T-cell (primary cell): ENCODE measurements around the gene CD69. TPM values are rescaled to one million over a fixed set of nuclear protein-coding genes. Genes with fewer than 3 reads are reported as not detected.

Source experiments
- ATAC-seq, 4 experiments: fragments of 200-7000 bp in 3 of 4; fragments of 150-1000 bp in 1 of 4; cut with Tn5 transposase; replicated peaks in 1 of 4; 1 replicate in 3 of 4; 2 replicates in 1 of 4; pipeline ENCODE4 v1.10.0; 2021; ENCODE audit warnings: moderate library complexity in 3 of 4, mild to moderate bottlenecking in 2 of 4, moderate number of reproducible peaks in 1 of 4
- CTCF ChIA-PET, 2 donors: fragments of 300-600 bp; sonication (Branson Sonifier 250); formaldehyde crosslinking; loops; one replicate each; lab custom pipeline; 2022; ENCODE audit warnings: antibody characterized with exemption in 2 of 2; lab: Charles Lee
- POLR2A ChIA-PET, 2 donors: fragments of 300-600 bp; sonication (Branson Sonifier 250); formaldehyde crosslinking; loops; one replicate each; lab custom pipeline; 2022; ENCODE audit warnings: antibody characterized with exemption in 2 of 2; lab: Charles Lee
- DNase-seq, 35 experiments: peaks; one replicate each; pipeline versions ENCODE4 v3.0.0 to v3.0.0-alpha.2; 2013 to 2023
- H3K27ac ChIP-seq: one replicate; pipeline ENCODE4 v1.5.1; 2013; ENCODE audit warnings: low read length
- H3K27me3 ChIP-seq, 2 experiments: replicated peaks in 1 of 2; 1 replicate in 1 of 2; 2 replicates in 1 of 2; pipeline versions ENCODE4 v1.6.1 to v1.7.0; 2013; ENCODE audit warnings: low read length in 1 of 2, mixed read lengths in 1 of 2; ENCODE audit not compliant: control insufficient read depth in 2 of 2, insufficient read depth in 2 of 2; ENCODE audit errors: extremely low read depth in 1 of 2
- H3K36me3 ChIP-seq, 2 donors: 1 replicate in 1 of 2; 2 replicates in 1 of 2; pipeline versions ENCODE4 v1.6.1 to v1.7.0; 2013; ENCODE audit warnings: low read length in 1 of 2; ENCODE audit not compliant: control insufficient read depth in 2 of 2, insufficient read depth in 1 of 2; ENCODE audit errors: extremely low read depth in 1 of 2
- H3K4me1 ChIP-seq, 2 experiments: 1 replicate in 1 of 2; 2 replicates in 1 of 2; pipeline versions ENCODE4 v1.6.1 to v1.7.0; 2013; ENCODE audit warnings: low read length in 2 of 2, mixed read lengths in 1 of 2; ENCODE audit not compliant: insufficient read depth in 2 of 2, control insufficient read depth in 1 of 2; ENCODE audit errors: extremely low read depth in 1 of 2
- H3K4me3 ChIP-seq, 2 donors: 1 replicate in 1 of 2; 2 replicates in 1 of 2; pipeline versions ENCODE4 v1.5.1 to v1.7.0; 2013; ENCODE audit warnings: mild to moderate bottlenecking in 2 of 2, low read length in 1 of 2, moderate library complexity in 1 of 2; ENCODE audit not compliant: control insufficient read depth in 1 of 2; ENCODE audit errors: extremely low read depth in 1 of 2
- H3K9me3 ChIP-seq: 2 replicates; pipeline ENCODE4 v1.7.0; 2013
- H3K27ac Mint-ChIP-seq, 2 donors: one replicate each; pipeline ENCODE4 v1.8.0; 2020 to 2021; ENCODE audit warnings: mild to moderate bottlenecking in 2 of 2, mixed read lengths in 2 of 2
- H3K27me3 Mint-ChIP-seq, 2 donors: one replicate each; pipeline ENCODE4 v1.8.0; 2021 to 2022; ENCODE audit warnings: mixed read lengths in 2 of 2
- H3K36me3 Mint-ChIP-seq: one replicate; pipeline ENCODE4 v1.8.0; 2021; ENCODE audit warnings: mixed read lengths
- H3K4me1 Mint-ChIP-seq, 3 donors: one replicate each; pipeline ENCODE4 v1.8.0; 2020 to 2022; ENCODE audit warnings: mixed read lengths in 3 of 3, mild to moderate bottlenecking in 1 of 3
- H3K4me3 Mint-ChIP-seq, 3 donors: one replicate each; pipeline ENCODE4 v1.8.0; 2020 to 2022; ENCODE audit warnings: mild to moderate bottlenecking in 3 of 3, mixed read lengths in 3 of 3, moderate library complexity in 3 of 3
- H3K9me3 Mint-ChIP-seq, 3 donors: one replicate each; pipeline ENCODE4 v1.8.0; 2020 to 2022; ENCODE audit warnings: mixed read lengths in 3 of 3
- WGBS: methylation state at CpG from one replicate; pipeline ENCODE4 v1.1.5; 2013; ENCODE audit warnings: missing lambda C conversion rate; ENCODE audit not compliant: insufficient coverage; 5-methylcytosine and 5-hydroxymethylcytosine counted together
- total RNA-seq, 35 experiments: library from RNA in 6 of 35; stranded (reverse) in 6 of 35; fragments of 120-200 nt in 1 of 35; gene quantifications; one replicate each; pipeline versions ENCODE4 v1.2.1 to v1.2.4 and lab custom pipeline; 2013 to 2026

CD69 gene
- total RNA-seq, 5 donors from 2014 or later (not counting 1 experiment from before 2014, with no cell fraction given) = 36.7 to 746 (median 39.4) TPM

DNA sequence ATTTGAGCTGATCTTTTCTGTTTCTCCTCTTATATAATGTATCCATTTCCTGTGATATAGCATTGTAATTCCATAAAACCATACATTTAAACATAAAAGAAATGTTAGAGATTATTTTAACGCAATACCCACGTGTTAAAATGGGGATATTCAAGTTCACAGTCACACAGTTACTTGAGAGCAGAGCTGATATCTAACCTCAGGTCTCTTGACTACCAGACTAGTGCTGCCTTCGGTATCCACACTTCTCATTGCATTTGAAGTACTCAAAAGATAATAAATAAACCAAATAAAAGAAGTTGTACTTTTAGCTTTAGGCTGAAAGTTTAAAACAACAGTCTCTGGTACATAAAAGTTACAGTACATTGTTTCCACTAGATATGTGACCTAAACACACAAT is 30.7 kb downstream of the CD69 start:
- Mint-ChIP-seq H3K27me3 (no peaks in the 10 kb centered on the region), H3K27ac (peak overlapping the region in 1 of 2 donors; percentile 22), H3K4me1 (peaks cover 10 to 20% (median 15%) of the 10 kb centered on the region in 3 donors), H3K4me3 (no peak overlapping the region), H3K36me3 (no peaks in the 10 kb centered on the region), H3K9me3 (no peaks in the 10 kb centered on the region)
- no peak for ATAC-seq
- CTCF ChIA-PET = interaction anchor here in 1 of 2 donors (0.7 to 1.4 kb wide), 4 partner anchors 62 to 99 kb away, joined by 3 to 6 read pairs (median 4); no protein-coding TSS in a partner anchor
- H3K9me3 ChIP-seq = no peaks in the 10 kb centered on the region
- H3K4me1 ChIP-seq = peaks cover 3 to 5% of the 10 kb centered on the region in 2 experiments
- no peak for DNase-seq
- no peaks in the 10 kb centered on the region for H3K36me3 ChIP-seq
- WGBS = no CpG with 5 or more reads among the region's 3 CpGs
- peak overlapping the region; percentile 8 for H3K27ac ChIP-seq
- H3K4me3 ChIP-seq = no peak overlapping the region
- H3K27me3 ChIP-seq = no peaks in the 10 kb centered on the region
- POLR2A ChIA-PET = interaction anchor here in 1 of 2 donors (0.8 kb wide), 1 partner anchor 32 kb away, joined by 4 read pairs; no protein-coding TSS in a partner anchor

DNA sequence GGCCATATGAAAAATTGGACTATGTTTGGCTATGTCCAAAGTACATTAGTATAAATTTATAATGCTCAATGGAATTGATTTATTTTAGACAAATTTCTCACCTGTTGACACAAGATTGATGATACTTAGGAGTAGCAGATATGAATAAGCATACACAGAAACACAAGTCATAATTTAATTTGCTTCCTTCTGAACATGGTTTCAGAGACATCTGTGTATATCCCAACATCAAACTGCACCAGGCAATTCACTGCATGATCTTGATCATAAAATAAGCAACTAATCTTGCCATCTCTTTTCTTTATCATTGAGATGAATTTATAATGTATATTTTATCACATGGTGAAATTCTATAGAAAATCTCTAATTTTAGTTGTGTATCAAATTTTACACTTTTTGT is 31.6 kb downstream of the CD69 start:
- H3K4me1 ChIP-seq = peaks cover 3 to 5% of the 10 kb centered on the region in 2 experiments
- Mint-ChIP-seq H3K36me3 (no peaks in the 10 kb centered on the region), H3K9me3 (no peaks in the 10 kb centered on the region), H3K27ac (no peak overlapping the region), H3K27me3 (no peaks in the 10 kb centered on the region), H3K4me1 (peaks cover 10 to 20% (median 15%) of the 10 kb centered on the region in 3 donors), H3K4me3 (no peak overlapping the region)
- DNase-seq = no peak
- no peak for ATAC-seq
- H3K27ac ChIP-seq = no peak overlapping the region
- H3K9me3 ChIP-seq = no peaks in the 10 kb centered on the region
- ChIA-PET CTCF (interaction anchor here in 1 of 2 donors (0.6 to 0.7 kb wide), 2 partner anchors 15 to 127 kb away, joined by 3 to 4 read pairs; no protein-coding TSS in a partner anchor), POLR2A (no interaction called here)
- no peak overlapping the region for H3K4me3 ChIP-seq
- no peaks in the 10 kb centered on the region for H3K36me3 ChIP-seq
- H3K27me3 ChIP-seq = no peaks in the 10 kb centered on the region

DNA sequence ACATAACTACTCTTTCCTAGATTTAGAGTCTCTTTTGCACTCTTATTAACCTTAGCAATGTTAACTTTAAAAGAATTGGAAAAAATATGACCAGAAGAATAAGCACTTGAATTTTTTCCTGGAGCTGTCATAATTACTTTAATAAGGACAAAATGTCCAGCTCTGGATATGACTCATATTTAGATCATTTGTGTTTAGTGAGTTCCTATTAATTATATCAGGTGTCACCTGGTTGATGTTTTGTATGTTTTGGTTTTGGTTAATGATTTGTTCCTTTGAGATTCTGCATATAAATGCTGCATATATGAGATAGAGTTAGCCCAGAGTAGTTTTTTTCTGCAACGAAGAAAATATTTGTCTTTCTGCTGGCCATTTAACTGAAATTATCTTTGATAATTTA is 32.9 kb downstream of the CD69 start:
- Mint-ChIP-seq H3K4me3 (no peak overlapping the region), H3K27me3 (peaks cover 0 to 4% of the 10 kb centered on the region in 2 donors), H3K9me3 (no peaks in the 10 kb centered on the region), H3K4me1 (peaks cover 10 to 14% (median 14%) of the 10 kb centered on the region in 3 donors), H3K27ac (no peak overlapping the region), H3K36me3 (peaks cover 3% of the 10 kb centered on the region)
- DNase-seq (no peak), ATAC-seq (no peak)
- Histone ChIP-seq H3K36me3 (no peaks in the 10 kb centered on the region), H3K4me1 (peaks cover under 1 to 2% of the 10 kb centered on the region in 2 experiments), H3K27me3 (no peaks in the 10 kb centered on the region), H3K27ac (no peak overlapping the region), H3K9me3 (no peaks in the 10 kb centered on the region), H3K4me3 (no peak overlapping the region)
- CTCF ChIA-PET = interaction anchor here (0.6 to 1.6 kb wide), 2 partner anchors 15 to 20 kb away, joined by 3 to 5 read pairs; no protein-coding TSS in a partner anchor
- POLR2A ChIA-PET = interaction anchor here in 1 of 2 donors (0.6 kb wide), 1 partner anchor 468 kb away, joined by 6 read pairs; no protein-coding TSS in a partner anchor
- WGBS = no CpG with 5 or more reads among the region's 1 CpG

DNA sequence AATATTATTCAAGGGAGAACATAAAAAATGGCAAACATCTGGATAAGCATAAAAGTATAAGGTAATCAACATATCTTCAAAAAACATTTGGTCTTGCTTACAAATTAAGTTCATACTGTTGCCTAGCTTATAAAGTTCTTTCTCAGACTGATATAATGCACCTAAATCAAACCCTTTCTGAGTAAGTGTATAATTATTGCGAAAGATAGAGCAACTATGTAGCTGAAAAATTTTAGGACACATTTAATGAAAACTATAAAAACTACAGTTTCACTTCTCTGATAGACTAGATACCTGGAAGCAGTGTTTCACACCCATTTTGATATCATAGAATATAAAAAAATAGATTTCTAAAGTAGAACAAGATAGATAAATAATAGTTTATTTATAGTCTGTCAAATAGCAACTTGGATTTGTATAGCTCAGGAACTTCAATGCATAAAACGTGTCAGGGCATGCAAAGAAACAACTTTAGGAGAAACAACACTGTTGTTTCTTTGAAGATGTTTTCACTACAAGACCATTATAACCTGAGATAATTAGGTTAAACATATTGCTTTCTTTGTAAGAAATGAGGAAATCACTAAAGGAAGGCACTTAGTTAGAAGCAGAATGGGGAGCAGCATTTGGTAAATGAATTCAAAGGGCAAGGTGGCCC is 35.4 kb downstream of the CD69 start:
- CTCF ChIA-PET = interaction anchor here in 1 of 2 donors (1.0 to 2.1 kb wide), 2 partner anchors 17 to 18 kb away, joined by 5 to 6 read pairs; no protein-coding TSS in a partner anchor
- WGBS = no CpG with 5 or more reads among the region's 2 CpGs
- peaks cover 0 to 4% of the 10 kb centered on the region in 2 donors for H3K27me3 Mint-ChIP-seq
- no peak overlapping the region for H3K27ac Mint-ChIP-seq
- H3K36me3 ChIP-seq = no peaks in the 10 kb centered on the region
- H3K9me3 ChIP-seq = no peaks in the 10 kb centered on the region
- POLR2A ChIA-PET = interaction anchor here (0.5 to 1.2 kb wide), 5 partner anchors 7 to 48 kb away, joined by 3 to 8 read pairs (median 3); partner anchors contain the start of gene CLECL1 (in 1 of the 2)
- DNase-seq (no peak), ATAC-seq (no peak)
- H3K4me1 Mint-ChIP-seq = peaks cover 3 to 15% (median 15%) of the 10 kb centered on the region in 3 donors
- no peak overlapping the region for H3K4me3 ChIP-seq
- H3K36me3 Mint-ChIP-seq = peaks cover 3% of the 10 kb centered on the region
- no peak overlapping the region for H3K27ac ChIP-seq
- H3K4me3 Mint-ChIP-seq = no peak overlapping the region
- H3K4me1 ChIP-seq = peaks cover 0 to 4% of the 10 kb centered on the region in 2 experiments
- no peaks in the 10 kb centered on the region for H3K9me3 Mint-ChIP-seq
- H3K27me3 ChIP-seq = no peaks in the 10 kb centered on the region

DNA sequence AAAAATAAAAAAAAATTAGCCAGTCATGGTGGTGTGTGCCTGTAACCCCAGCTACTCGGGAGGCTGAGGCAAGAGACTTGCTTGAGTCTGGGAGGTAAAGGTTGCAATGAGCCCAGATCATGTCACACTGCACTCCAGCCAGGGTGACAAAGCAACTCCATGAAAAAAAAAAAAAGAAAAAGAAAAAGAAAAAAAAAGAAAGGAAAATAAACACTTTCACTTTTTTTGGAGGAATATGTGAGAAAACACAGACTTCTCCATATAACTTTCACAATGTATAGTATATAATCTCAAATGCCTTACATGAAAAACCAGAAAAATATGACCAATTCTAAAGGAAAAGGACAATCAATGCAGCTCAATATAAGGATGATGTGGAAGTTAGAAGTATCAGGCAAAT is 36.7 kb downstream of the CD69 start:
- peaks cover 3 to 15% (median 15%) of the 10 kb centered on the region in 3 donors for H3K4me1 Mint-ChIP-seq
- peaks cover 0 to 4% of the 10 kb centered on the region in 2 experiments for H3K4me1 ChIP-seq
- H3K27ac ChIP-seq = no peak overlapping the region
- H3K9me3 Mint-ChIP-seq = no peaks in the 10 kb centered on the region
- DNase-seq (no peak), ATAC-seq (no peak)
- no CpG with 5 or more reads among the region's 1 CpG for WGBS
- H3K27me3 ChIP-seq = no peaks in the 10 kb centered on the region
- no peaks in the 10 kb centered on the region for H3K36me3 ChIP-seq
- peaks cover 0 to 4% of the 10 kb centered on the region in 2 donors for H3K27me3 Mint-ChIP-seq
- POLR2A ChIA-PET = interaction anchor here in 1 of 2 donors (1.2 kb wide), 1 partner anchor 9 kb away, joined by 3 read pairs; the partner anchor contains the start of gene CLECL1
- no peak overlapping the region for H3K27ac Mint-ChIP-seq
- peaks cover 3% of the 10 kb centered on the region for H3K36me3 Mint-ChIP-seq
- H3K4me3 ChIP-seq = no peak overlapping the region
- CTCF ChIA-PET = interaction anchor here in 1 of 2 donors (0.7 to 2.1 kb wide), 2 partner anchors 16 to 19 kb away, joined by 4 to 6 read pairs; no protein-coding TSS in a partner anchor
- no peak overlapping the region for H3K4me3 Mint-ChIP-seq
- no peaks in the 10 kb centered on the region for H3K9me3 ChIP-seq

DNA sequence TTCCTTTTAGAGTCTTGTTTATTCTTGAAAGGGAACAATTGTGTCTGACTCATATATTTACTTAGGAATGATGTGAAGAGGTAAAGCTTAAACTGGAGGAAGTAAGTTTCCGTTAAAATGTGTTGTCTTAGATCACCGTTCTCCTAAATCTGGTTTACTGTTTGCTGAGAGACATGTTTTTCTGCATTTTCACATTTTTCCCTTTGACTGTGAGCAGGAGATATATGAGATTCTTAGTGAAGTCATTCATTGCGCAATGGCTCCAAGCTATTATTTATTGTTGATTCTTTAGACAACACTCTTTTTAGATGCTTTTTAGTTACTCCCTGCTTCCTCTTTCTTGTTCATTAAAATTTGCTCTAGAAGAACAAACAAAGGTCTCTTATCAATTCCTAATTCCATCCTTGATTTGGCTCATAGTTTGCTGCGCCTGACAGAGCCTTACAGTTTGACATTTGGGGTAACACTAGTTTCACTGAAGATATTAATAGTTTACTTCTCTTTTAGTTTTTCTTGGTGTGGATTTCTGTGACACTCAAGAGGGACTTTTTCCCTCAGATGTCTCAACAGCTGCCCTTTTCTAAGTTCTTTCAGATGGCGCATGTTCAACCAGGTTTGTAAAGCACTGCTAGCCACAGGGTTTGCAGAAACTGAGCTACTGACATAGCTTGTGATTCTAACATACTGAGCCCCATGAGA is 39.2 kb downstream of the CD69 start:
- ATAC-seq (no peak), DNase-seq (no peak)
- H3K27ac ChIP-seq = no peak overlapping the region
- H3K4me1 ChIP-seq = peaks cover 0 to 4% of the 10 kb centered on the region in 2 experiments
- H3K36me3 Mint-ChIP-seq = peaks cover 3% of the 10 kb centered on the region
- no peaks in the 10 kb centered on the region for H3K9me3 ChIP-seq
- ChIA-PET POLR2A (interaction anchor here (0.5 to 0.9 kb wide), 4 partner anchors 16 to 176 kb away, joined by 3 to 6 read pairs (median 3); no protein-coding TSS in a partner anchor), CTCF (interaction anchor here (0.5 to 1.7 kb wide), 4 partner anchors 16 to 219 kb away, joined by 4 to 10 read pairs (median 4); no protein-coding TSS in a partner anchor)
- H3K27me3 Mint-ChIP-seq = peaks cover 0 to 4% of the 10 kb centered on the region in 2 donors
- no peak overlapping the region for H3K27ac Mint-ChIP-seq
- no peaks in the 10 kb centered on the region for H3K36me3 ChIP-seq
- peaks cover 3 to 19% (median 15%) of the 10 kb centered on the region in 3 donors for H3K4me1 Mint-ChIP-seq
- H3K4me3 Mint-ChIP-seq = no peak overlapping the region
- H3K27me3 ChIP-seq = no peaks in the 10 kb centered on the region
- no peaks in the 10 kb centered on the region for H3K9me3 Mint-ChIP-seq
- no peak overlapping the region for H3K4me3 ChIP-seq
- WGBS = 100% methylated on average over 1 of the region's 5 CpGs
